A172 (cell line): ENCODE measurements around the gene SLC9A9. TPM values are rescaled to one million over a fixed set of nuclear protein-coding genes. Genes with fewer than 3 reads are reported as not detected.
"Not testable (repeated sequence)": the region's sequence is repeated elsewhere in the genome, so short reads cannot be mapped to it uniquely, and the experiment has no call there.

Experiments used
- DNase-seq: peaks from one replicate; pipeline ENCODE4 v3.0.0-alpha.2; 2015; ENCODE audit warnings: low spot score
- total RNA-seq: library from RNA; depleted of rRNA; stranded (reverse); fragments of >200 nt; shearing (Covaris generic); gene quantifications from 2 replicates; pipeline ENCODE4 v1.2.3, GENCODE V29; 2014; rRNA removed

SLC9A9 gene
- 1.1 and 1.8 TPM in 2 replicates for total RNA-seq

- peak; percentile 66 for DNase-seq
These were observed at the start of gene SLC9A9 for GRCh38 chr3:143847787-143848631. SLC9A9 (minus strand) TSS chr3:143848468; CDS start chr3:143848322, 146 bp downstream.

GRCh38 chr3:143897576-143898295, 49.5 kb upstream of the SLC9A9 start:
- DNase-seq, result peak; percentile 72

- DNase-seq, result no peak
These were observed 48.2 kb upstream of the SLC9A9 start for GRCh38 chr3:143896486-143896885.

- peak; percentile 24 for DNase-seq
These were observed 47.5 kb upstream of the SLC9A9 start for GRCh38 chr3:143895805-143896204.

- DNase-seq, result no peak
These were observed 40.6 kb upstream of the SLC9A9 start for GRCh38 chr3:143888846-143889245.

- no peak for DNase-seq
These were observed 39.9 kb upstream of the SLC9A9 start for GRCh38 chr3:143888166-143888565.

GRCh38 chr3:143885780-143886427, 37.6 kb upstream of the SLC9A9 start:
- DNase-seq, result peak; percentile 43

- DNase-seq, result no peak
These were observed 36.6 kb upstream of the SLC9A9 start for GRCh38 chr3:143884861-143885260.

- no peak for DNase-seq
These were observed 34.9 kb upstream of the SLC9A9 start for GRCh38 chr3:143883151-143883550.

GRCh38 chr3:143881095-143881494, 32.8 kb upstream of the SLC9A9 start:
- peak; percentile 17 for DNase-seq

GRCh38 chr3:143875546-143875945, 27.3 kb upstream of the SLC9A9 start:
- no peak for DNase-seq

GRCh38 chr3:143873553-143873952, 25.3 kb upstream of the SLC9A9 start:
- not testable (repeated sequence) for DNase-seq

- DNase-seq, result no peak
These were observed 17.0 kb upstream of the SLC9A9 start for GRCh38 chr3:143865302-143865701.

- DNase-seq, result no peak
These were observed 11.4 kb upstream of the SLC9A9 start for GRCh38 chr3:143859465-143860203.

- no peak for DNase-seq
These were observed 8.1 kb upstream of the SLC9A9 start for GRCh38 chr3:143856252-143856970.

- DNase-seq, result no peak
These were observed 6.9 kb upstream of the SLC9A9 start for GRCh38 chr3:143855183-143855582.

- no peak for DNase-seq
These were observed 3.2 kb upstream of the SLC9A9 start for GRCh38 chr3:143851331-143852017.

GRCh38 chr3:143850877-143851276, 2.6 kb upstream of the SLC9A9 start:
- no peak for DNase-seq

GRCh38 chr3:143849854-143850549, 1.7 kb upstream of the SLC9A9 start:
- DNase-seq, result peak; percentile 55

- DNase-seq, result no peak
These were observed 436 bp upstream of the SLC9A9 start for GRCh38 chr3:143848704-143849103.
